PC-9 (cell line): ENCODE results near the gene REEP3. TPM values are rescaled to one million over a fixed set of nuclear protein-coding genes. Genes with fewer than 3 reads are reported as not detected.

ENCODE experiments used
- BruUV-seq: library from RNA; stranded (reverse); fragments of 400-500 nt; replicated peaks from 2 replicates; lab custom pipeline; 2021; lab: Mats Ljungman, UMichigan
- CTCF ChIA-PET: fragments of 300-600 bp; sonication (Branson Sonifier 250); formaldehyde crosslinking; loops from one replicate; lab custom pipeline; 2022; ENCODE audit warnings: antibody characterized with exemption; lab: Charles Lee
- POLR2A ChIA-PET: fragments of 300-600 bp; sonication (Branson Sonifier 250); formaldehyde crosslinking; loops from one replicate; lab custom pipeline; 2022; ENCODE audit warnings: antibody characterized with exemption; ENCODE audit not compliant: unreplicated experiment; lab: Charles Lee
- DNase-seq, 2 experiments: peaks; one replicate each; pipeline versions ENCODE4 v3.0.0 to v3.0.0-alpha.2; 2015 to 2022; ENCODE audit warnings: mixed read lengths in 1 of 2
- H2AFZ ChIP-seq: fragments of 200-600 bp; sonication (generic); 2 replicates; pipeline ENCODE4 v1.8.1; 2017; ENCODE audit warnings: antibody characterized with exemption
- H3F3A ChIP-seq: fragments of 200-600 bp; sonication (generic); 2 replicates; pipeline ENCODE4 v1.8.1; 2017; ENCODE audit warnings: antibody characterized with exemption, mild to moderate bottlenecking, low read depth; ENCODE audit not compliant: insufficient read depth
- H3K27ac ChIP-seq: fragments of 200-600 bp; sonication (generic); 2 replicates; pipeline ENCODE4 v1.6.1; 2016; ENCODE audit warnings: mixed run types
- H3K27me3 ChIP-seq: fragments of 200-600 bp; sonication (generic); 2 replicates; pipeline ENCODE4 v1.6.1; 2016; ENCODE audit warnings: low read depth, mixed run types; ENCODE audit not compliant: insufficient read depth
- H3K36me3 ChIP-seq: fragments of 200-600 bp; sonication (generic); 2 replicates; pipeline ENCODE4 v1.6.1; 2016; ENCODE audit warnings: low read depth, mixed run types
- H3K4me1 ChIP-seq: fragments of 200-600 bp; sonication (generic); replicated peaks from 2 replicates; pipeline ENCODE4 v1.6.1; 2016; ENCODE audit warnings: mixed run types; ENCODE audit not compliant: insufficient read depth
- H3K4me2 ChIP-seq: fragments of 200-600 bp; sonication (generic); 2 replicates; pipeline ENCODE4 v1.6.1; 2017; ENCODE audit warnings: mixed run types
- H3K4me3 ChIP-seq: fragments of 200-600 bp; sonication (generic); 2 replicates; pipeline ENCODE4 v1.6.1; 2016; ENCODE audit warnings: mixed run types
- H3K79me2 ChIP-seq: fragments of 200-600 bp; sonication (generic); 2 replicates; pipeline ENCODE4 v1.6.1; 2017; ENCODE audit warnings: low read depth, mixed run types
- H3K9me2 ChIP-seq: fragments of 200-600 bp; sonication (generic); 2 replicates; pipeline ENCODE4 v1.8.1; 2017; ENCODE audit warnings: mild to moderate bottlenecking; ENCODE audit not compliant: insufficient read depth
- H3K9me3 ChIP-seq: fragments of 200-600 bp; sonication (generic); 2 replicates; pipeline ENCODE4 v1.8.1; 2016; ENCODE audit warnings: low read depth; ENCODE audit not compliant: insufficient read depth
- H4K20me1 ChIP-seq: fragments of 200-600 bp; sonication (generic); 2 replicates; pipeline ENCODE4 v1.8.1; 2017; ENCODE audit not compliant: insufficient read depth
- EZH2 ChIP-seq: fragments of 200-600 bp; sonication (generic); IDR thresholded peaks from 2 replicates; pipeline ENCODE4 v1.8.0; 2017; ENCODE audit warnings: antibody characterized with exemption, low read depth
- intact Hi-C: fragments of 100-400 bp; cut with micrococcal nuclease; formaldehyde crosslinking; loops from one replicate; pipeline ENCODE4 v1.10.0; 2022; ENCODE audit not compliant: unreplicated experiment
- total RNA-seq: library from RNA; stranded (reverse); gene quantifications from 2 replicates; pipeline ENCODE4 v1.2.3, GENCODE V29; 2021
- TF ChIP-seq, protein P1 (sequence below): fragments of 200-600 bp; sonication (generic); conservative IDR thresholded peaks from 2 replicates; pipeline ENCODE4 v1.6.1; 2017; ENCODE audit warnings: mixed run types, antibody characterized with exemption, mild to moderate bottlenecking, moderate library complexity

Gene REEP3
- total RNA-seq, 1 experiment from 2014 or later, result 56.4 TPM

DNA sequence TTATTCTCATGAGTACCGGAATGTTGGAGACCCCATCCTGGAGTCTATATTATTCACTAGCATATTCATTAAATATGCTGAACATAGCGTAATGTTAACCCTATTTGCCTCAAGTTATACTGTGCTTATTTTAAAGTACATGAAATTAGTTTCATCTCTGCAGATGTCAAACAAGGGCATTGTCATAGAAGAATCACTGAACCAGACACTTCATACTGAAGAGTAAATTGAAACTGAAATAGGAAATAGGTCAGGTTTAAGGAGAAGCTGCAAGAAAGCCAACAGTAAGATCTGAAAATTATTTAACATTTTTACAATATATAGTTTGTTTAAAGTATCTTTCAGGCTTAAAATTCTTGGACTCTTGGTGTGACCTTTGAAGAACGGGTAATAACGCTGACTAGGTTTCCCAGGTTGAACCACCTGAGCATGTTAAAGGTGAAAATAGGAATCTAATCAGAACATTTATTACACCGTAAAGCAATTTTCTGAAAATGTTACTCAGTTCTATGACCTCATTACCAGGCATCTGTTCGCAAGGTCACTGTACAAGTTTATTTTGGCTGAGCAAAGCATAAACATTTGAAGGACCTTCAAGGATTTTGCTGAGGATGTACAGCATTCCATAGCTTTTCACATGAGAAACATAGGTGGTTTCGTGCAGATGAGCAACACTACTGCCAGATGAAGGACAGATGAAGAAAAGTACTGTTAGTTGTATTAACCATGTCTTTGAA, 82.7 kb downstream of the REEP3 start:
- Histone ChIP-seq H3K9me2 (no peaks in the 10 kb centered on the region), H2AFZ (no peak overlapping the region), H3K4me1 (no peaks in the 10 kb centered on the region), H3K4me2 (no peak overlapping the region), H3K9me3 (no peaks in the 10 kb centered on the region), H3K79me2 (no peaks in the 10 kb centered on the region), H3K36me3 (no peaks in the 10 kb centered on the region; the same call in 1 of the 2 replicates), H3F3A (no peaks in the 10 kb centered on the region; the same call in 1 of the 2 replicates), H3K27me3 (no peaks in the 10 kb centered on the region), H3K4me3 (no peak overlapping the region), H4K20me1 (no peaks in the 10 kb centered on the region), H3K27ac (no peak overlapping the region)
- intact Hi-C loops, result no loop called here
- ChIA-PET POLR2A (no interaction called here), CTCF (no interaction called here)
- BruUV-seq, result no TSS peak
- no peak for DNase-seq
- TF ChIP-seq, protein P1, sequence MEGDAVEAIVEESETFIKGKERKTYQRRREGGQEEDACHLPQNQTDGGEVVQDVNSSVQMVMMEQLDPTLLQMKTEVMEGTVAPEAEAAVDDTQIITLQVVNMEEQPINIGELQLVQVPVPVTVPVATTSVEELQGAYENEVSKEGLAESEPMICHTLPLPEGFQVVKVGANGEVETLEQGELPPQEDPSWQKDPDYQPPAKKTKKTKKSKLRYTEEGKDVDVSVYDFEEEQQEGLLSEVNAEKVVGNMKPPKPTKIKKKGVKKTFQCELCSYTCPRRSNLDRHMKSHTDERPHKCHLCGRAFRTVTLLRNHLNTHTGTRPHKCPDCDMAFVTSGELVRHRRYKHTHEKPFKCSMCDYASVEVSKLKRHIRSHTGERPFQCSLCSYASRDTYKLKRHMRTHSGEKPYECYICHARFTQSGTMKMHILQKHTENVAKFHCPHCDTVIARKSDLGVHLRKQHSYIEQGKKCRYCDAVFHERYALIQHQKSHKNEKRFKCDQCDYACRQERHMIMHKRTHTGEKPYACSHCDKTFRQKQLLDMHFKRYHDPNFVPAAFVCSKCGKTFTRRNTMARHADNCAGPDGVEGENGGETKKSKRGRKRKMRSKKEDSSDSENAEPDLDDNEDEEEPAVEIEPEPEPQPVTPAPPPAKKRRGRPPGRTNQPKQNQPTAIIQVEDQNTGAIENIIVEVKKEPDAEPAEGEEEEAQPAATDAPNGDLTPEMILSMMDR, result no peak
- no peak for TF ChIP-seq EZH2

DNA sequence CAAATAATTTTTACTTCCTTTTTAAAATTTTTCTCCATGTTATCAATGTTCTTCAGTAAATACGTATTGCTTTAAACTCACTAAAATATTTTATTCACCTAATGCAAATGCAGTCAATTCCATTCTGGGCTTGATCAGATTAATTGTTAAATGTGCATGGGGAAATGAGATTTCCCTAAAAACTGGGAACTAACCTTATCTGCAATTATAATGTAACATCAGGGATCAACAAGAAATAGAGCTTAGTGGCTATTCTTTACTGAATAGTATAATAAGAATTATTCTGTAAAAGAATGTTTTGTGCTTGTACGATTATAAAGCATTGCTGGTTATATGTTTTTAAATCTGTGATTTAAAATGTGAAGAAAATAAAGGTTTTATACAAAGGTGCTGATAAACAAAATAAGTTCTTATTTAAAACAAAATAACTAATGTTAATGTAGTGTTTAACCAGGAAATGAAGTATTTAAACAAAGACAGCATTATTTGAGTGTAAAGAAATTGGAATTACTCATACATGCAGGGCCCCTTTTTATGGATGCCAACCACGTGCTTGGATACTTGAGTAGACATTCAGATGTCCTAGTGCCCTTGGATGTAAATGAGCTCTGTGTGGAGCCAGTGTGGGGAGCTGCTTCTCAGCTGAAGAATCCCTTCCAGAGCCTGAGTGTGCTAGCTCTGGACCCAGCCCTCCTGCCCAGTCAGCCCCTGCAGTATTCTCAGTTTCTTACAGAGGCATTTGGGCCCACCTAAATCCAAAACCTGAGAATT, 84.2 kb downstream of the REEP3 start:
- no peaks in the 10 kb centered on the region for H3K9me2 ChIP-seq
- no peaks in the 10 kb centered on the region for H3K4me1 ChIP-seq
- no TSS peak for BruUV-seq
- no peaks in the 10 kb centered on the region for H4K20me1 ChIP-seq
- DNase-seq, result no peak
- POLR2A ChIA-PET, result no interaction called here
- TF ChIP-seq EZH2, result no peak
- TF ChIP-seq, protein P1, result no peak
- no peaks in the 10 kb centered on the region; the same call in 1 of the 2 replicates for H3F3A ChIP-seq
- no peak overlapping the region for H2AFZ ChIP-seq
- H3K9me3 ChIP-seq, result no peaks in the 10 kb centered on the region
- H3K27ac ChIP-seq, result no peak overlapping the region
- CTCF ChIA-PET, result no interaction called here
- H3K79me2 ChIP-seq, result no peaks in the 10 kb centered on the region
- H3K4me3 ChIP-seq, result no peak overlapping the region
- no peaks in the 10 kb centered on the region; the same call in 1 of the 2 replicates for H3K36me3 ChIP-seq
- no peak overlapping the region for H3K4me2 ChIP-seq
- no peaks in the 10 kb centered on the region for H3K27me3 ChIP-seq
- intact Hi-C loops, result no loop called here

DNA sequence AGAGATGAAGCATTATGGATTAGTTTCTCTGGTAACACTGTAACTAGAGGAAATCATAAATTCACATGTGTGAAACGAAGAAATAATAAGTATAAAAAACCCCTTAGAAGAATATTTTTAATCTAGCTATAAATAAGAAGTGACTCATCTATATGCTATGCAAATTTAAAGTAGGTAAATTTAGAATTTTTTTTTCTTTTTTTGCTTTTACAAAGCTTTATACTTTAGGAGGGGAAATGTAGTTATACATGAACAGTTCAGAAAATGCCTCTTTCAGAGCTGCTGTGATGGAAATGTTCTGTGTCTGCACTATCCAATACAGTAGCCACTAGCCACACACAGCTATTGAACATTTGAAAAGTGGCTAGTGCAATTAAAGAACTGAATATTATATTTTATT, 87.3 kb downstream of the REEP3 start:
- BruUV-seq, result no TSS peak
- Histone ChIP-seq H3K36me3 (no peaks in the 10 kb centered on the region), H3K9me3 (no peaks in the 10 kb centered on the region), H3K9me2 (no peaks in the 10 kb centered on the region), H3K4me2 (no peak overlapping the region), H3K4me3 (no peak overlapping the region), H3F3A (no peaks in the 10 kb centered on the region; the same call in 1 of the 2 replicates), H3K4me1 (no peaks in the 10 kb centered on the region), H4K20me1 (no peaks in the 10 kb centered on the region), H3K79me2 (no peaks in the 10 kb centered on the region), H3K27ac (no peak overlapping the region), H3K27me3 (no peaks in the 10 kb centered on the region), H2AFZ (no peak overlapping the region)
- CTCF ChIA-PET, result no interaction called here
- TF ChIP-seq, protein P1, result no peak
- TF ChIP-seq EZH2, result no peak
- POLR2A ChIA-PET, result no interaction called here
- DNase-seq, result no peak
- intact Hi-C loops, result no loop called here
